ENCODE data around the gene REEP5. TPM values are rescaled to one million over a fixed set of nuclear protein-coding genes. Genes with fewer than 3 reads are reported as not detected.
"Not testable (repeated sequence)": the region's sequence is repeated elsewhere in the genome, so short reads cannot be mapped to it uniquely, and the experiment has no call there.

REEP5 gene
- total RNA-seq, 3 donors from 2014 or later = 96.4 to 177 (median 117) TPM

DNA sequence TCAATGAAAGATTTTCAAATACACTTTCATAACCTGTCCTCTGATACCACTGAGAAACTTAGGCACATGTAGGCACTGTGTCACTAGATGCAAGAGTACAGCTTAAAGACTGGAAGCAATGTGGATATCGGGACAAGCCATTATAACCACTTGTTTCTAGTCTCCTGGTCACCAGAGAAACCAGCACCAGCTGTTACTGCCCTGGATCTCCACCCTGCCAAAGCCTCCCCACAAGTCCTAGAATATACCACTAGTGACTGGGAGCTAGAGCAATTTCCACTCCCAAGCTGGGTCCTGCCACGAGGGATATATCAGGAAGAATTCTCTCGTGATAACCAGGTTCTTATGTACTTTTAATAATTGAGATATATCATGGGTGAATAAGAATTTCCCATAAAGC, 19.5 kb downstream of the REEP5 start:
- no peaks in the 10 kb centered on the region for H3K27me3 ChIP-seq
- TF ChIP-seq POLR2AphosphoS5 (IDR thresholded peaks at IDR 0.05) (no peak), POLR2A (IDR thresholded peaks at IDR 0.05) (no peak)
- TF ChIP-seq, protein P1, sequence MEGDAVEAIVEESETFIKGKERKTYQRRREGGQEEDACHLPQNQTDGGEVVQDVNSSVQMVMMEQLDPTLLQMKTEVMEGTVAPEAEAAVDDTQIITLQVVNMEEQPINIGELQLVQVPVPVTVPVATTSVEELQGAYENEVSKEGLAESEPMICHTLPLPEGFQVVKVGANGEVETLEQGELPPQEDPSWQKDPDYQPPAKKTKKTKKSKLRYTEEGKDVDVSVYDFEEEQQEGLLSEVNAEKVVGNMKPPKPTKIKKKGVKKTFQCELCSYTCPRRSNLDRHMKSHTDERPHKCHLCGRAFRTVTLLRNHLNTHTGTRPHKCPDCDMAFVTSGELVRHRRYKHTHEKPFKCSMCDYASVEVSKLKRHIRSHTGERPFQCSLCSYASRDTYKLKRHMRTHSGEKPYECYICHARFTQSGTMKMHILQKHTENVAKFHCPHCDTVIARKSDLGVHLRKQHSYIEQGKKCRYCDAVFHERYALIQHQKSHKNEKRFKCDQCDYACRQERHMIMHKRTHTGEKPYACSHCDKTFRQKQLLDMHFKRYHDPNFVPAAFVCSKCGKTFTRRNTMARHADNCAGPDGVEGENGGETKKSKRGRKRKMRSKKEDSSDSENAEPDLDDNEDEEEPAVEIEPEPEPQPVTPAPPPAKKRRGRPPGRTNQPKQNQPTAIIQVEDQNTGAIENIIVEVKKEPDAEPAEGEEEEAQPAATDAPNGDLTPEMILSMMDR (IDR thresholded peaks at IDR 0.05) = no peak
- no peaks in the 10 kb centered on the region for H3K36me3 ChIP-seq
- no peaks in the 10 kb centered on the region for H3K4me1 ChIP-seq
- H3K27ac ChIP-seq = no peak overlapping the region
- H3K9me3 ChIP-seq = no peaks in the 10 kb centered on the region
- intact Hi-C loops (cut with DNase I; ENCODE audit: low total_unique reads) = no loop called here
- no peak overlapping the region for H3K4me3 ChIP-seq
- DNase-seq (ENCODE audit: low spot score in 2 of 2) = no peak

DNA sequence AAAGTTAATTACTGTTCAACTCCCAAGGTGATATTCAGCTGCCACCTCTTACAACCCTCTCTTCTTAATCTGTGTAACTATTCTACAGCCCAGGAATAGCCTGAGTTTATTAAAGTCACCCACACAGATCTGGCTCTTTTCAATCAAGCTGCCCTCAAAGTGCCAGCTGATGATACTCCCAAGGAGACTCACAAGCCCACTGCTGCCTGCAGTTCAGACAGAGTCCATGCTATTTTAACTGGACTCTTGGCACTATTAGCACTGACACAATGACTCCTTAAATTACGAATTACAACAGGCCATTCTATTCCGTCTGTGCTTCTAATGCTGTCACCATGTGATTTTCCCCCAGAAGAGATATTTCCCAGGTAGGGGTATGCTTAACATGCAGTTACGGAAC, 26.3 kb downstream of the REEP5 start:
- intact Hi-C loops (cut with DNase I; ENCODE audit: low total_unique reads) = no loop called here
- no peak for DNase-seq (ENCODE audit: low spot score in 2 of 2)
- H3K4me3 ChIP-seq = no peak overlapping the region
- no peaks in the 10 kb centered on the region for H3K4me1 ChIP-seq
- no peaks in the 10 kb centered on the region for H3K27me3 ChIP-seq
- H3K9me3 ChIP-seq = no peaks in the 10 kb centered on the region
- H3K27ac ChIP-seq = no peak overlapping the region
- no peaks in the 10 kb centered on the region for H3K36me3 ChIP-seq
- TF ChIP-seq POLR2A (IDR thresholded peaks at IDR 0.05) (no peak), POLR2AphosphoS5 (IDR thresholded peaks at IDR 0.05) (no peak)
- TF ChIP-seq, protein P1 (IDR thresholded peaks at IDR 0.05) = no peak

DNA sequence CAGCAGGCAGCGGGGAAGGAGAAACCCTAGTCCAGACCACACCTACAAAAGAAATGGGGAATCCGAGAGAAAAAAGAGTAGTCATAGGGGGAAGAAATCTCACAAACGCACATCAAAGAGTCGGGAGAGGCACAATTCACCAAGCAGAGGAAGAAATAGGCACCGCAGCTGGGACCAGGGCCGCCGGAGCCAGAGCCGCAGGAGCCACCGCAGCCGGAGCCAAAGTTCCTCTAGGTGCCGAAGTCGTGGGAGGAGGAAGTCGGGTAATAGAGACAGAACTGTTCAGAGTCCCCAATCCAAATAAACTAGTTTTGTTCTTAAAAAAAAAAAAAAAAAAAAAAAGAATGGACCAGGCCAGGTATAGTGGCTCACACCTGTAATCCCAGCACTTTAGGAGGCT, 29.3 kb downstream of the REEP5 start:
- no peaks in the 10 kb centered on the region for H3K4me1 ChIP-seq
- no peak overlapping the region for H3K27ac ChIP-seq
- no peaks in the 10 kb centered on the region for H3K9me3 ChIP-seq
- intact Hi-C loops (cut with DNase I; ENCODE audit: low total_unique reads) = no loop called here
- H3K27me3 ChIP-seq = no peaks in the 10 kb centered on the region
- TF ChIP-seq, protein P1 (IDR thresholded peaks at IDR 0.05) = no peak
- TF ChIP-seq POLR2A (IDR thresholded peaks at IDR 0.05) (no peak), POLR2AphosphoS5 (IDR thresholded peaks at IDR 0.05) (no peak)
- no peak for DNase-seq (ENCODE audit: low spot score in 2 of 2)
- no peak overlapping the region for H3K4me3 ChIP-seq
- H3K36me3 ChIP-seq = no peaks in the 10 kb centered on the region

DNA sequence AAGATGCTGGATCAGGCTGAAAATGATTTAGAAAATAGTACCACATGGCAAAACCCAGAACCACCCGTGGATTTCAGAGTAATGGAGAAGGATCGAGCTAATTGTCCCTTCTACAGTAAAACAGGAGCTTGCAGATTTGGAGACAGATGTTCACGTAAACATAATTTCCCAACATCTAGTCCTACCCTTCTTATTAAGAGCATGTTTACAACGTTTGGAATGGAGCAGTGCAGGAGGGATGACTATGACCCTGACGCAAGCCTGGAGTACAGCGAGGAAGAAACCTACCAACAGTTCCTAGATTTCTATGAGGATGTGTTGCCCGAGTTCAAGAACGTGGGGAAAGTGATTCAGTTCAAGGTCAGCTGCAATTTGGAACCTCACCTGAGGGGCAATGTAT, 30.0 kb downstream of the REEP5 start:
- H3K36me3 ChIP-seq; H3K4me1 ChIP-seq; H3K9me3 ChIP-seq; H3K27me3 ChIP-seq; DNase-seq (ENCODE audit: low spot score in 2 of 2); intact Hi-C loops (cut with DNase I; ENCODE audit: low total_unique reads); H3K4me3 ChIP-seq; H3K27ac ChIP-seq: not testable (repeated sequence)

DNA sequence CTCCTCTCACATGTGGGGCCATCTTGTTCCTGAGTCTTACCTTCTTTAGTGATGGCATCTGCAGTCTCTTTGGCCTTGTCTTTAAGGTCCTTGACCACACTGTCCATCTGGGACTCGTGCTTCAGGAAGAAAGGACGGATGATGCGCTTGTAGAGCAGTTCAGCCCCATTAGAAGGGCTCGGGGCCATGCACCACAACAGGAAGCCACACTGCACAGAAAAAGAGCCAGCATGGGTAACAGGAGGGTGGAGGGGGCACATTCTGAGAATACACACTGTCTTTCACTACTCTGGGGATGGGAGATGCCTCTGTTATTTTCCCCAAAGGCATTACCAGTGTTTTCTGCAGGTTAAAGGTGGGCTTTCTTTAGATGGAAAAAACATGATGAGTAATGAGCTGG, 35.1 kb downstream of the REEP5 start:
- Histone ChIP-seq H3K36me3 (no peaks in the 10 kb centered on the region), H3K27ac (no peak overlapping the region), H3K9me3 (no peaks in the 10 kb centered on the region), H3K4me1 (no peaks in the 10 kb centered on the region), H3K4me3 (no peak overlapping the region), H3K27me3 (no peaks in the 10 kb centered on the region)
- no peak for DNase-seq (ENCODE audit: low spot score in 2 of 2)
- no peak for TF ChIP-seq POLR2AphosphoS5 (IDR thresholded peaks at IDR 0.05)
- TF ChIP-seq, protein P1 (IDR thresholded peaks at IDR 0.05) = no peak
- TF ChIP-seq POLR2A (IDR thresholded peaks at IDR 0.05) = no peak
- intact Hi-C loops (cut with DNase I; ENCODE audit: low total_unique reads) = loop anchor here (5.0 kb wide), 1 partner anchor 1915 kb away; no protein-coding TSS in a partner anchor

DNA sequence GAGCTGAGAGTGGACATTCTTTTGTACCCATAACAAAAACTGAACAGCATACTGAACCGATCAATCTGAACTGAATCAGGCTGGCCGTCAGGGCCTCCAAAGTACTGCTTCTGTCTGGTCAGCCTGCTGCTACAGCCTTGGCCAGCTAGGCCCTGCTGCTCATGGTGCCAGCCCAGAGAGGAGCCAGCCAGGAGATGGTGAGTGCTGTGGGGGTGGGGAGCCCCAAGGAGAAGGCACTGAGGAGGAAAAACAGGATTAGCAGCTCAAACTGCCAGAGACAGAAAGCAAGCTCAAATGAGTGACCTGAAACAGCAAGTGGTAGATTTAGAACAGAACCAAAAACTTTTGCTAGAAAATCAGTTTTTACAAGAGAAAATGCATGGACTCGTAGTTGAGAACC, 37.0 kb downstream of the REEP5 start:
- intact Hi-C loops (cut with DNase I; ENCODE audit: low total_unique reads) = loop anchor here (5.0 kb wide), 1 partner anchor 1913 kb away; no protein-coding TSS in a partner anchor
- Histone ChIP-seq H3K4me1 (no peaks in the 10 kb centered on the region), H3K27ac (peak overlapping the region; percentile 57 to 65), H3K27me3 (no peaks in the 10 kb centered on the region), H3K4me3 (no peak overlapping the region), H3K9me3 (no peaks in the 10 kb centered on the region), H3K36me3 (no peaks in the 10 kb centered on the region)
- peak in 1 of 2 donors; percentile 37 for DNase-seq (ENCODE audit: low spot score in 2 of 2)
- no peak for TF ChIP-seq POLR2A (IDR thresholded peaks at IDR 0.05)
- TF ChIP-seq, protein P1 (IDR thresholded peaks at IDR 0.05) = no peak
- no peak for TF ChIP-seq POLR2AphosphoS5 (IDR thresholded peaks at IDR 0.05)
